Lung (tissue), 12 donors: ENCODE measurements around the gene VPS13D. TPM values are rescaled to one million over a fixed set of nuclear protein-coding genes. Genes with fewer than 3 reads are reported as not detected.
A peak's percentile ranks its signal among the peaks of the same experiment; 100 is the strongest.

Experiments
- ATAC-seq: fragments of 200-7000 bp; cut with Tn5 transposase; one replicate; pipeline ENCODE4 v1.9.1; 2020; ENCODE audit warnings: moderate number of reproducible peaks; ENCODE audit not compliant: insufficient read depth, low FRiP score
- DNase-seq, 3 donors: peaks; one replicate each; pipeline ENCODE4 v3.0.0-alpha.2; 2013 to 2017
- H3K27ac ChIP-seq, 2 donors: one replicate each; pipeline ENCODE4 v1.5.1; 2013; ENCODE audit warnings: mild to moderate bottlenecking in 2 of 2, moderate library complexity in 2 of 2, control low read depth in 1 of 2, inconsistent platforms in 1 of 2, low read depth in 1 of 2, low read length in 1 of 2
- H3K27me3 ChIP-seq, 3 donors: one replicate each; pipeline ENCODE4 v1.5.1; 2013; ENCODE audit warnings: low read length in 2 of 3; ENCODE audit not compliant: control insufficient read depth in 3 of 3, insufficient read depth in 3 of 3
- H3K36me3 ChIP-seq, 4 donors: one replicate each; pipeline ENCODE4 v1.5.1; 2013; ENCODE audit warnings: low read length in 4 of 4, mild to moderate bottlenecking in 1 of 4, moderate library complexity in 1 of 4; ENCODE audit not compliant: control insufficient read depth in 4 of 4, insufficient read depth in 4 of 4
- H3K4me1 ChIP-seq, 5 donors: one replicate each; pipeline ENCODE4 v1.5.1; 2013; ENCODE audit warnings: low read length in 5 of 5, mild to moderate bottlenecking in 2 of 5, moderate library complexity in 1 of 5; ENCODE audit not compliant: control insufficient read depth in 5 of 5, insufficient read depth in 5 of 5
- H3K4me3 ChIP-seq: one replicate; pipeline ENCODE4 v1.5.1; 2013; ENCODE audit warnings: mild to moderate bottlenecking, control low read depth, moderate library complexity
- H3K9ac ChIP-seq, 2 donors: one replicate each; pipeline ENCODE4 v1.5.1; 2013; ENCODE audit warnings: low read length in 2 of 2, control low read depth in 1 of 2; ENCODE audit not compliant: insufficient read depth in 1 of 2
- H3K9me3 ChIP-seq, 4 donors: one replicate each; pipeline ENCODE4 v1.5.1; 2013; ENCODE audit warnings: low read length in 3 of 4, mild to moderate bottlenecking in 1 of 4, moderate library complexity in 1 of 4; ENCODE audit not compliant: control insufficient read depth in 4 of 4, insufficient read depth in 3 of 4
- CTCF ChIP-seq: IDR thresholded peaks from 2 replicates; pipeline ENCODE4 v1.5.1; 2012; ENCODE audit warnings: mild to moderate bottlenecking; ENCODE audit errors: control extremely low read depth, extremely low read depth
- WGBS, 2 donors: extraction: QIAGEN DNeasy Blood & Tissue Kit; methylation state at CpG; one replicate each; pipeline ENCODE4 v1.1.7; 2013; 5-methylcytosine and 5-hydroxymethylcytosine counted together
- polyA plus RNA-seq, 2 donors: library from polyadenylated mRNA; stranded (reverse); fragments of 200-250 nt; gene quantifications; one replicate each; pipeline ENCODE4 v1.2.1, GENCODE V29; 2013
- total RNA-seq, 2 donors: library from RNA; depleted of rRNA in 1 of 2; stranded (reverse); fragments of >200 nt in 1 of 2; gene quantifications; one replicate each; pipeline ENCODE4 v1.2.1, GENCODE V29; 2014 to 2021
- donor health status: control.
- donor health status: control.
- donor health status: Bipolar disorder and iron deficiency.
- donor health status: healthy.
- donor health status: DM: yes; HTN: yes; CAD: no.

VPS13D gene
- total and polyA plus RNA-seq, 4 donors, result 18.4 to 76.0 (median 37.5) TPM

GRCh38 chr1:12544357-12544756 is 314.5 kb downstream of the VPS13D start:
- 77 to 93% methylated on average over 4 of the region's 4 CpGs for WGBS, 2 donors

GRCh38 chr1:12544992-12545391 is 315.2 kb downstream of the VPS13D start:
- Histone ChIP-seq H3K36me3 (no peaks in the 10 kb centered on the region), H3K4me1 (peaks cover 0 to 43% (median 16%) of the 10 kb centered on the region in 5 donors), H3K9me3 (no peaks in the 10 kb centered on the region), H3K27me3 (no peaks in the 10 kb centered on the region), H3K27ac (no peak overlapping the region), H3K9ac (no peak overlapping the region), H3K4me3 (no peak overlapping the region)
- TF ChIP-seq CTCF, result no peak
- no peak for ATAC-seq
- WGBS, 2 donors, result 44% methylated on average over 8 of the region's 8 CpGs
- DNase-seq, result no peak

More at GRCh38 chr1:12544357-12544756, 314.5 kb downstream of the VPS13D start:
- H3K4me3 ChIP-seq, result no peak overlapping the region
- no peaks in the 10 kb centered on the region for H3K27me3 ChIP-seq
- H3K36me3 ChIP-seq, result no peaks in the 10 kb centered on the region
- ATAC-seq, result no peak
- H3K9ac ChIP-seq, result no peak overlapping the region
- peaks cover 0 to 43% (median 14%) of the 10 kb centered on the region in 5 donors for H3K4me1 ChIP-seq
- TF ChIP-seq CTCF, result no peak
- no peaks in the 10 kb centered on the region for H3K9me3 ChIP-seq
- no peak for DNase-seq
- no peak overlapping the region for H3K27ac ChIP-seq

- no peak overlapping the region for H3K9ac ChIP-seq
- H3K4me3 ChIP-seq, result no peak overlapping the region
- 72 to 78% methylated on average over 17 of the region's 17 CpGs for WGBS, 2 donors
- H3K27me3 ChIP-seq, result no peaks in the 10 kb centered on the region
- H3K36me3 ChIP-seq, result no peaks in the 10 kb centered on the region
- no peak for TF ChIP-seq CTCF
- H3K4me1 ChIP-seq, result peaks cover 0 to 23% (median 13%) of the 10 kb centered on the region in 5 donors
- no peaks in the 10 kb centered on the region for H3K9me3 ChIP-seq
- no peak for ATAC-seq
- no peak overlapping the region for H3K27ac ChIP-seq
- DNase-seq, result peak in 1 of 3 donors; percentile 49
Observed at GRCh38 chr1:12546771-12547585, 317.1 kb downstream of the VPS13D start.
